Fibroblast of lung (primary cell): ENCODE results near the gene IRGC. TPM values are rescaled to one million over a fixed set of nuclear protein-coding genes. Genes with fewer than 3 reads are reported as not detected.

ENCODE experiments used
- DNase-seq, 2 donors: peaks; one replicate each; pipeline versions ENCODE4 v3.0.0 to v3.0.0-alpha.2; 2010; ENCODE audit warnings: low read depth in 2 of 2
- H2AFZ ChIP-seq: 2 replicates; pipeline ENCODE4 v1.5.1; 2012; ENCODE audit warnings: low read length, control low read depth, inconsistent platforms
- H3K27ac ChIP-seq: 2 replicates; pipeline ENCODE4 v1.5.1; 2011; ENCODE audit warnings: low read length, control low read depth; ENCODE audit not compliant: insufficient read depth
- H3K27me3 ChIP-seq: 2 replicates; pipeline ENCODE4 v1.5.1; 2011; ENCODE audit warnings: mild to moderate bottlenecking, low read length; ENCODE audit not compliant: control insufficient read depth, insufficient read depth
- H3K36me3 ChIP-seq: 2 replicates; pipeline ENCODE4 v1.5.1; 2011; ENCODE audit warnings: low read length; ENCODE audit not compliant: control insufficient read depth, insufficient read depth
- H3K4me1 ChIP-seq: 2 replicates; pipeline ENCODE4 v1.5.1; 2011; ENCODE audit warnings: low read length; ENCODE audit not compliant: control insufficient read depth, insufficient read depth; ENCODE audit errors: extremely low read depth
- H3K4me2 ChIP-seq: 2 replicates; pipeline ENCODE4 v1.5.1; 2011; ENCODE audit warnings: low read length, control low read depth; ENCODE audit not compliant: insufficient read depth; ENCODE audit errors: extremely low read depth
- H3K4me3 ChIP-seq, 4 experiments: fragments of 200-600 bp in 1 of 4; sonication (generic) in 1 of 4; replicated peaks in 1 of 4; 2 replicates each; pipeline ENCODE4 v1.5.1; 2011 to 2016; ENCODE audit warnings: low read length in 4 of 4, low read depth in 3 of 4, mild to moderate bottlenecking in 3 of 4, control low read depth in 2 of 4, inconsistent platforms in 1 of 4, mixed read lengths in 1 of 4; ENCODE audit not compliant: insufficient read depth in 1 of 4; ENCODE audit errors: control extremely low read depth in 1 of 4
- H3K79me2 ChIP-seq: 2 replicates; pipeline ENCODE4 v1.5.1; 2012; ENCODE audit warnings: mild to moderate bottlenecking, low read length, inconsistent platforms; ENCODE audit not compliant: control insufficient read depth, insufficient read depth
- H3K9ac ChIP-seq: 2 replicates; pipeline ENCODE4 v1.5.1; 2011; ENCODE audit warnings: mild to moderate bottlenecking, low read length, control low read depth; ENCODE audit not compliant: insufficient read depth
- H3K9me3 ChIP-seq: 2 replicates; pipeline ENCODE4 v1.5.1; 2012; ENCODE audit warnings: low read depth, low read length; ENCODE audit not compliant: control insufficient read depth, insufficient read depth
- H4K20me1 ChIP-seq: 2 replicates; pipeline ENCODE4 v1.5.1; 2011; ENCODE audit warnings: low read length; ENCODE audit not compliant: control insufficient read depth, insufficient read depth; ENCODE audit errors: extremely low read depth
- CTCF ChIP-seq, 2 donors: IDR thresholded peaks in 1 of 2; conservative IDR thresholded peaks in 1 of 2; 1 replicate in 1 of 2; 2 replicates in 1 of 2; pipeline ENCODE4 v1.5.1; 2011 to 2012; ENCODE audit warnings: low read length in 2 of 2, control low read depth in 1 of 2, inconsistent platforms in 1 of 2, low read depth in 1 of 2, mild to moderate bottlenecking in 1 of 2
- EZH2 ChIP-seq: IDR thresholded peaks from 2 replicates; pipeline ENCODE4 v1.5.1; 2012; ENCODE audit warnings: low read length, control low read depth, mild to moderate bottlenecking; ENCODE audit errors: missing control alignments
- polyA plus RNA-seq, 2 donors: library from polyadenylated mRNA; depleted of rRNA in 1 of 2; stranded (reverse) in 1 of 2; unstranded in 1 of 2; fragments of >200 nt; gene quantifications; 2 replicates each; pipeline ENCODE4 v1.2.1, GENCODE V29; 2011 to 2012; ENCODE audit warnings: missing spikeins in 1 of 2
- total RNA-seq: library from RNA; depleted of rRNA; stranded (reverse); fragments of >200 nt; gene quantifications from 2 replicates; pipeline ENCODE4 v1.2.1, GENCODE V29; 2014

The IRGC gene
- total and polyA plus RNA-seq, 2 donors (not counting 1 experiment from before 2014, with no cell fraction given): not detected

GRCh38 chr19:43704002-43704705 is 11.7 kb upstream of the IRGC start:
- no peak for TF ChIP-seq CTCF (conservative IDR thresholded peaks at IDR 0.05 in 1 of 2, IDR thresholded peaks at IDR 0.05 in 1 of 2; ENCODE audit: low read depth in 1 of 2, low read length in 2 of 2)
- TF ChIP-seq EZH2: no peak
- DNase-seq: no peak
- Histone ChIP-seq H3K4me1 (peaks cover 3% of the 10 kb centered on the region), H3K9ac (no peak overlapping the region), H3K36me3 (no peaks in the 10 kb centered on the region), H3K9me3 (no peaks in the 10 kb centered on the region), H3K27me3 (no peaks in the 10 kb centered on the region), H3K4me2 (no peak overlapping the region), H4K20me1 (no peaks in the 10 kb centered on the region), H3K4me3 (no peak overlapping the region), H3K27ac (no peak overlapping the region), H2AFZ (no peak overlapping the region), H3K79me2 (no peaks in the 10 kb centered on the region)

DNA sequence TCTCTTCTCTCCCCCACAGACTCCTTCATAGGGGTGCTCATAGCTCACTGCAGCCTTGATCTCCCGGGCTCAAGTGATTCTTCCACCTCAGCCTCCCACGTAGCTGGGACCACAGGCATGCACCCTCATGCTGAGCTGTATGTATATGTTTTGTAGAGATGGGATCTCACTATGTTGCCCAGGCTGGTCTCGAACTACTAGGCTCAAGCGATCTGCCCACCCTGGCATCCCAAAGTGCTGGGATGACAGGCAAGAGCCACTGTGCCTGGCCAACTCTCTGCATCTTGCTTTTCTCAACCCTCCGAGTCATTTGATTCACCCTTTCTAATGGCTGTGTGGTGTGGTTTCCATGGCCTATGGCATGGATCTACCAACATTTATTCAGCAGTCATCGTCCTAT is 10.1 kb upstream of the IRGC start:
- peaks cover under 1% of the 10 kb centered on the region for H3K4me1 ChIP-seq
- no peak overlapping the region for H3K4me2 ChIP-seq
- no peaks in the 10 kb centered on the region for H3K36me3 ChIP-seq
- H3K4me3 ChIP-seq: no peak overlapping the region
- no peaks in the 10 kb centered on the region for H3K9me3 ChIP-seq
- H3K27me3 ChIP-seq: no peaks in the 10 kb centered on the region
- DNase-seq: no peak
- no peak overlapping the region for H3K9ac ChIP-seq
- H2AFZ ChIP-seq: no peak overlapping the region
- H4K20me1 ChIP-seq: no peaks in the 10 kb centered on the region
- H3K79me2 ChIP-seq: no peaks in the 10 kb centered on the region
- no peak overlapping the region for H3K27ac ChIP-seq
- no peak for TF ChIP-seq EZH2
- TF ChIP-seq CTCF (conservative IDR thresholded peaks at IDR 0.05 in 1 of 2, IDR thresholded peaks at IDR 0.05 in 1 of 2; ENCODE audit: low read depth in 1 of 2, low read length in 2 of 2): no peak

GRCh38 chr19:43707158-43707712 is 8.6 kb upstream of the IRGC start:
- Histone ChIP-seq H2AFZ (no peak overlapping the region), H3K4me2 (no peak overlapping the region), H3K36me3 (no peaks in the 10 kb centered on the region), H3K9ac (no peak overlapping the region), H3K4me1 (no peaks in the 10 kb centered on the region), H4K20me1 (no peaks in the 10 kb centered on the region), H3K4me3 (no peak overlapping the region), H3K27ac (no peak overlapping the region), H3K9me3 (no peaks in the 10 kb centered on the region), H3K79me2 (no peaks in the 10 kb centered on the region), H3K27me3 (no peaks in the 10 kb centered on the region)
- no peak for DNase-seq
- no peak for TF ChIP-seq CTCF (conservative IDR thresholded peaks at IDR 0.05 in 1 of 2, IDR thresholded peaks at IDR 0.05 in 1 of 2; ENCODE audit: low read depth in 1 of 2, low read length in 2 of 2)
- no peak for TF ChIP-seq EZH2
